Subcutaneous abdominal adipose tissue (tissue), 5 donors: ENCODE data around the gene PPP2R2D.
A peak's percentile ranks its signal among the peaks of the same experiment; 100 is the strongest.

Source experiments
- H3K27ac ChIP-seq: one replicate; pipeline ENCODE4 v1.7.0; 2013; ENCODE audit warnings: low read depth, mild to moderate bottlenecking, inconsistent platforms, low read length, moderate library complexity
- H3K27me3 ChIP-seq, 5 donors: one replicate each; pipeline ENCODE4 v1.7.0; 2013; ENCODE audit warnings: low read length in 5 of 5, inconsistent platforms in 1 of 5; ENCODE audit not compliant: control insufficient read depth in 5 of 5, insufficient read depth in 4 of 5
- H3K36me3 ChIP-seq, 5 donors: one replicate each; pipeline ENCODE4 v1.7.0; 2013; ENCODE audit warnings: low read length in 5 of 5; ENCODE audit not compliant: control insufficient read depth in 5 of 5, insufficient read depth in 5 of 5
- H3K4me1 ChIP-seq, 5 donors: one replicate each; pipeline ENCODE4 v1.7.0; 2013; ENCODE audit warnings: low read length in 5 of 5, mild to moderate bottlenecking in 3 of 5, moderate library complexity in 1 of 5; ENCODE audit not compliant: control insufficient read depth in 5 of 5, insufficient read depth in 5 of 5
- H3K4me3 ChIP-seq, 5 donors: one replicate each; pipeline ENCODE4 v1.7.0; 2013; ENCODE audit warnings: low read length in 5 of 5, low read depth in 1 of 5
- H3K9ac ChIP-seq, 5 donors: one replicate each; pipeline ENCODE4 v1.7.0; 2013; ENCODE audit warnings: low read length in 5 of 5, mild to moderate bottlenecking in 4 of 5, moderate library complexity in 3 of 5
- H3K9me3 ChIP-seq, 5 donors: one replicate each; pipeline ENCODE4 v1.7.0; 2013; ENCODE audit warnings: low read length in 5 of 5; ENCODE audit not compliant: control insufficient read depth in 5 of 5
- donor health status: healthy.
- donor health status: healthy.
- donor health status: healthy.
- donor health status: healthy.
- donor health status: healthy.

The PPP2R2D gene

DNA sequence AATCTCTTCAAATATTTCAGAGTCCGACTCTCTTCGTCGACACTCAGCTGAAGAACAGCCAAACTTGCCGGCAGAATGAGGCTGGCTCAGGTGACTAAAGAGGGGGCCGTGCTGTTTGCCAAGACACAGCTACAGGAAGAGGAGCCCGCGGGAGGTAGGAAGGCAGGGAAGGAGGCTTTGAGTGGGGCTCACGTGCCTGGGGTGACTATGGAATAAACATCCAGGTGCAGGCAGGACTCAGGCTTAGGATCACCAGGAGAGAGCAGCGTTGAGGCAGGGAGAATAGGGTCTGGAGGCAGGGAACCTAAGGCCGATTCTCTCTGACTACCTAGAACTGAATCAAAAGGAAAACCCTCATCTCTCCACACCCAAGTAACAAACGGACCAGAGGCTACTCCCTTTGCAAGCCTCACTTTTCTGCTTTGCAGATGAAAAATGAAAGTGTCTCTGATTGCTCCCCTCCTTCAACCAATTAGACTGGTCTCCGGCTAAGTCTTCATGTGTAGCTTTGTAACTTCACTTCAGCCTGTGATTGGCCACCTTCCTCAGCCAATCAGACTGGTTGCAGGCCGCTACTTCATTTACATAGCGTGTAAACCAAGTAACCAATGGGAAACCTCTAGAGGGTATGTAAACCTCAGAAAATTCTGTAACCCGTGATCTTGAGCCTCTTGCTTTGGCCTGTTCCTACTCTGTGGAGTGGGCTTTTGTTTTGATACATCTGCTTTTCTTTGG is 100.6 kb downstream of the PPP2R2D start:
- Histone ChIP-seq H3K9ac (no peak overlapping the region), H3K9me3 (peaks cover 0 to 7% (median 0%) of the 10 kb centered on the region in 5 donors), H3K27ac (no peak overlapping the region), H3K4me1 (peaks cover 11 to 40% (median 31%) of the 10 kb centered on the region in 5 donors), H3K4me3 (peak overlapping the region in 1 of 5 donors; percentile 20), H3K36me3 (no peaks in the 10 kb centered on the region), H3K27me3 (no peaks in the 10 kb centered on the region)

DNA sequence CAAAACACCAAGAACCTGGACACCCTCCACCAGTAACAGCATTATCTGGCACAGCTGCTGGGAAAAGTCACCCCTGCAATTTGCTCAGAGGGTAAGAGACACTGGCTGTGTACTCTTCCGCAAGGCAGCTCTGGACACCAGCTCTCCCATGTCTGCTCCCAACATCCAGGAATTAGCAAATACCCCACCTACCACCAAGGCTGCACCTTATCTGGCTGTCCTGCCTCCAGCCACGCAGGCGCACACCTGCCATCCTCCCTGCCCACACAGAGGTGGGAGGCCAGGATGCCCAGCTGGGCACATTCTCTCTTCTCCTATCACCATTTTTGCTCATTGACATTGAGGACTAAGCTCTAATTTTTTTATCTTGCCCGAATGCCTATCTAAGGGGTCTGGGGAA is 101.2 kb downstream of the PPP2R2D start:
- Histone ChIP-seq H3K9ac (no peak overlapping the region), H3K27me3 (no peaks in the 10 kb centered on the region), H3K4me1 (peaks cover 8 to 34% (median 25%) of the 10 kb centered on the region in 5 donors), H3K9me3 (peaks cover 0 to 7% (median 0%) of the 10 kb centered on the region in 5 donors), H3K27ac (no peak overlapping the region), H3K36me3 (no peaks in the 10 kb centered on the region), H3K4me3 (no peak overlapping the region)

- Histone ChIP-seq H3K36me3 (no peaks in the 10 kb centered on the region), H3K4me1 (peaks cover 0 to 20% (median 11%) of the 10 kb centered on the region in 5 donors), H3K4me3 (no peak overlapping the region), H3K27ac (no peak overlapping the region), H3K27me3 (no peaks in the 10 kb centered on the region), H3K9ac (no peak overlapping the region), H3K9me3 (peaks cover 0 to 7% (median 0%) of the 10 kb centered on the region in 5 donors)
Measured at GRCh38 chr10:132003282-132003924, 102.6 kb downstream of the PPP2R2D start.

- H3K36me3 ChIP-seq: no peaks in the 10 kb centered on the region
- no peaks in the 10 kb centered on the region for H3K27me3 ChIP-seq
- H3K27ac ChIP-seq: no peak overlapping the region
- H3K9ac ChIP-seq: no peak overlapping the region
- H3K4me1 ChIP-seq: peaks cover 0 to 13% (median 5%) of the 10 kb centered on the region in 5 donors
- H3K9me3 ChIP-seq: peaks cover 0 to 7% (median 0%) of the 10 kb centered on the region in 5 donors
- H3K4me3 ChIP-seq: no peak overlapping the region
Measured at GRCh38 chr10:132004052-132004451, 103.2 kb downstream of the PPP2R2D start.

- Histone ChIP-seq H3K4me1 (peaks cover 0 to 13% (median 5%) of the 10 kb centered on the region in 5 donors), H3K27me3 (no peaks in the 10 kb centered on the region), H3K9me3 (peaks cover 0 to 7% (median 0%) of the 10 kb centered on the region in 5 donors), H3K27ac (no peak overlapping the region), H3K9ac (no peak overlapping the region), H3K4me3 (no peak overlapping the region), H3K36me3 (no peaks in the 10 kb centered on the region)
Measured at GRCh38 chr10:132005147-132005546, 104.3 kb downstream of the PPP2R2D start.

- Histone ChIP-seq H3K36me3 (no peaks in the 10 kb centered on the region), H3K27me3 (no peaks in the 10 kb centered on the region), H3K4me1 (peaks cover 0 to 26% (median 10%) of the 10 kb centered on the region in 5 donors), H3K9ac (no peak overlapping the region), H3K4me3 (no peak overlapping the region), H3K9me3 (peaks cover 0 to 7% (median 0%) of the 10 kb centered on the region in 5 donors), H3K27ac (no peak overlapping the region)
Measured at GRCh38 chr10:132006966-132007365, 106.2 kb downstream of the PPP2R2D start.

DNA sequence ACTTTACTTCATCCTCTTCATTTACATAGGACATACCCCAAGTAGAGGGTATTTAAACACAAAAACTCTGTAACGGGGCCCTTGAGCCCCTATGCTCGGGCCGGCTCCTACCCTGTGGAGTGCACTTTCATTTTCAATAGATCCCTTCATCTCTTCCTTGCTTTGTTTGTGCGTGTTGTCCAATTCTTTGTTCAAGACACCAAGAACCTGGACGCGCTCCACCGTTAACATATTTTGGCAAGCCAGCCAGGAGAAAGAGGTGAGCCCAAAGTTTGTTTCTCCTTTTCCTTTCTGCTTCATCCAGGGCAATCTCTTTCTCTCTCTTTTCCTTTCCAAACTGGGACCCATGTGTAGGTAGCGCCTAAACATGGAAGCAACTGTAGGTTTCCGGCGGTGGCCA is 106.9 kb downstream of the PPP2R2D start:
- H3K4me3 ChIP-seq: no peak overlapping the region
- H3K9me3 ChIP-seq: peaks cover 0 to 7% (median 0%) of the 10 kb centered on the region in 5 donors
- no peak overlapping the region for H3K27ac ChIP-seq
- H3K4me1 ChIP-seq: peaks cover 0 to 26% (median 10%) of the 10 kb centered on the region in 5 donors
- H3K27me3 ChIP-seq: no peaks in the 10 kb centered on the region
- no peaks in the 10 kb centered on the region for H3K36me3 ChIP-seq
- no peak overlapping the region for H3K9ac ChIP-seq
